Measurements from ENCODE around the gene ASB16.

Gene ASB16

DNA sequence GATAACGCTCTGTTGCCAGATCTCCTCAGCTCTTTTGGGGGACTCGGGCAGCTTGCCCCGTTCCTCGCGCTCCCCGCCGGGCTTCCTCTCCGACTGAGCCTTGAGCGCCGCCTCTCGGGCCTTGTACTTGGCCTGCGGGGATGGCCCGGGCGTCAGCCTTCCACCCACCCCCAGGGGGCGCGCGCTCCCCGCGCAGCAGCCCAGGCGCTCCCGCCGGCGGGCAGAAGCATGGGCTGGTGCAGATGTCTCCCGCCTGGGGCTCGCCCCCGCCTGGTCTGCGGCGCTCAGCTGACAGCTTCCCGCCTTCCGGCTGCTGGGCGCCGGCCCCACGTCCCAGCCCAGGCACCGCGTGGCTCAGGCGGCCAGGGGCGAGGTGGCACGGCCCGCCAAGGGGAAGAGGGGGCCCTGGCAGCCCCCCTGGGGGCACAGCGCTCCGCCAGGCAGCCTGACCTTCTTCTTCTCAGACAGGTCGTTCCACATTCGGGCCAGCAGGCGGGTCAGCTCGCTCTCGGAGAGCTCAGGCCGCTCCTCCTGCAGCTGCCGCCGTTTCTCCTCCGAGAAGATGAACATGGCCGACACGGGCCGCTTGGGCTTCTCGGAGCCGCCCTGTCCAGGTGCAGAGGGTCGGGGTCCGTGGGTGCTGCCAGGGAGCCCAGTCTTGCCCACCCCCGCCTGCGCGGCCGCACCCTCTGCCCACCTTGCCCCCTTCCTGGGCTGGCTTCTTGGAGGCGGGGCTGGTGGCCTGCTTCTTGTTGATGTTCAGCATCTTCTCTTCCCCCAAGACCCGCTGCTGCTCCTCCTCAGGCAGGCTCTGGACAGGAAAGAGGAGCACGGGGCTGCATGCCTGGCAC, 40.1 kb downstream of the ASB16 start:
- DNase-seq, result peak; percentile 86 to 88

DNA sequence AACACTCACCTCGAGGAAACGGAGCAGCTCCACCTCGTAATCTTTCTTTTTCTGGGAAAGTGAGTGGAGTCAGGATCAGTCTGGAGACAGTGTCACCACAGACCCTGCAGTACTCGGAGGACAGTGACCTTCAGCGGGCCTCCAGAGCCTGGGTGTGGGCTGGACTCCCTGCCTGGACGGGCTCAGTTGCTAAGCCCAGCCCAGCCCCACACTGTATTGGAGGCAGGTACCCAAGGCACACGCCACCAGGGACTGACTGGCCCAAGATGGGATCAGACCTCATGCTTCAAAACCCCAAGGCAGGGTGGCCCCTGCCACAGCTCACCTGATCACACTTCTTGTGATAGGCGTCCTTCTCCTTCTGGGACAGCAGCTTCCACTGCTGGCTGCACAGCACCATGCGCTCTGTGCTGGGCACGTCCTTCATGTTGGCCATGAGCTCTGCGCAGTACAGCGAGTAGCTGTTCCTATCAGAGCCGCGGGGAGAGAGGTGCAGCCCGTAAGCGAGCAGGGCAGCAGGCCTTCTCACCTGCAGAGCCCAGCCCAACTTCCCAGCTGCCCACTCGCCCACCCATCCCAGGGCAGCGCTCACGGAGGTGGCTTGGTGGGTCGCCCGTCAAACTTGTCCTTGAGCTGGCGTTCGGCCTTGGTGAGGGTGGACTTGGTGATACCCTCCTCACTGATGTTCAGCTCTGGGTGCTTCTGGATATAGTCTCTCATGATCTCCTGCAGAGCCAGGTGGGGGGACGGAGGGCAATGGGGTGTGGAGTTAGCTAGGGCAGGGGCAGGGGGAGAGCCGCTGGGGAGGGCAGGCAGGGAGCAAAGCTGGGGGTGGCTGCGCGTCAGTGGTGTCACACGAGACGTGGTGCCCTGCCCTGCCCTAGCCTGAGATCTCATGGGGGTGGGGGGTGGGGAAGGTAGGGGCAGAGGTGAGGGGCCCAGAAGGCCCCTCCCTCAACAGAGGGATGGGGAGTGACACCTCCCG, 41.1 kb downstream of the ASB16 start:
- DNase-seq, result no peak

DNA sequence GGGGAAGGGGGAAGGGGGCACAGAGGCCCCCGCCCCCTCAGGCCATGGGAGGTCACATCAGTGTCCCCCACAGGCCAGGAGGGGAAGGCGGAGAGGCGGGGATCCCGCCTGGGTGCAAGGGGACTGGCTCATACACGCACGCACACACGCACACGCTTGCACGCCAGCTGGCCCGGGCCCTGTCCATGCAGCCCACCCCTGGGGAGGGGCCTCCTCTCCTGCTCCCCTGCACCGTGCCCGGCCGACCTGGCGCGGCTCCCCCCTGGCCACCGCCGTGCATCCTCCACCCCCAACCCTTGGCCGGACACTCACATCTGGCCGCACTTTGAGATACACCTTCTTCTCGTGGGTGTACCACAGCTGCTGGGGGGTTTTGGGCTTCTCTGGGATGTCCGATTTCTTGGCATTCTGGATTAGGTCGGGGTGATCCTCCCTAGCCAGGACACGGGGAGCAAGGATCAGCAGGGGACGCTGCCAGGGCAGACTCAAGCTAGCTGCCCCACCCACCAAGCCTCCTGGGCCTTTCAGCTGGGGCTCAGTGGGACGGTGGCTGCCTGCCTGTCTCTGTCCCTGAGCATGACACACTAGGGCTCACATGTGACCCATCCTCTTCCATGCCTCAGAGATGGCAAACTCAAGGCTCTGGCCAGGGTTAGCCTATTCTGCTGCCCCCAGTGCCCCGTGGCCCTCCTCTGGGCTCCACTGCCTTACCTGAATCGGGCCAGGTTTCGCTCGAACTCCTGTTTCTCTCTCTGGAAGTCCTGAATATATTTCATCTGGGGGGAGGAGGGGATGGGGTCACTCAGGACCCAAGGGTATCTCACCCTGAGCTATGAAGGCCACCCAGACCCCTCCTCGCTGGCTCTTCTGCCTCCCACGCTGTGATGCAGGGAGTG, 42.3 kb downstream of the ASB16 start:
- no peak for DNase-seq

DNA sequence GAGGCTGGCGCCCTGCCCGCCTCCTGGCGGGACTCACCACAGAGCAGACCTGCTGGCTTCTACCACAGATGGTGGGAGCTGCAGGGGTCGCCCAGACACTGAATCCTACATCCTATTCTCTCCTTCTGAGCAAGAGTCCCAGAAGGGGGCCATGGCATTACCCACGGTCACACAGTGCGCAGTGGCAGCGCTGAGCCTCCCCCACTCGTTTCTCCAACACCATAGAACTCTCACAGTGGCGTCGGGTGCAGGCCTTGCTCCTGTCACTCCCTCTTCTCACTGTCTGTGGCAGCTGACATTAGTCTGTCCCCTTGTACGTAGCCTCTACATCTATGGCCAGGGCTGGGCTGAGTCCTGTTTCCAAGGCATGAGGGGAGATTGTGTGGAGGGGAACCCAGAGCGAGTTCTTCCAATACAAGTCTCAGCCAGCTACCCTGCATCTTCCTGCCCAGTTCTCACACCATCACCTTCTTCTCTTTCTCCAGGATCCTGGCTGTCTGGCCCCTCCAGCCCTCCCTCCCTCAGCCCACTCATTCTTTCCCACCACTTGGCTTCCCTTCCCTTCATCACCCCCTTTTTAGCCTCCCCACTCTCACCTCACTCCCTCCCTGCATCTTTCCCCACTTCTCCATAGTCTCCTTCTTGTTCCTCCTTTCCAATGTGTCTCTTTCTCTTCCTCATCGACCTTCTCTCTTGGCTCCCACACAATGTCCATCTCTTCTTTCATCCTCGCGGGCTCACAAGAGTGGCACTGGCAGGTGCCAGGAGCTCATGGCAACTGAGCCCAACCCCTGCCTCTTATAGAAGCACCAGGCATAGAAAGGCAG, 43.1 kb downstream of the ASB16 start:
- DNase-seq, result no peak

DNA sequence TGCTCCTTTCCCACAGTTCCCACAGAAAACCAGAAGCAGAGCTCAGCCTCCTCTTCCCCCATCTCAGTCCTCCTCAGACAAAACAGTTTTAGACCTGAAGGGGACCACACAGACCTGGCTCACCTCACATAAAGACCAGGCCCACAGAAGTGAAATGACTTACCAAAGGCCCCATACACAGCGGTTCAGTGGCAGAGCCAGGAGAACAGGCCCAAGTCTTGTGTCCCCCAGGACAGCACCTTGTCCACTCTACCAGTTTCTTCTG, 43.7 kb downstream of the ASB16 start:
- no peak for DNase-seq

DNA sequence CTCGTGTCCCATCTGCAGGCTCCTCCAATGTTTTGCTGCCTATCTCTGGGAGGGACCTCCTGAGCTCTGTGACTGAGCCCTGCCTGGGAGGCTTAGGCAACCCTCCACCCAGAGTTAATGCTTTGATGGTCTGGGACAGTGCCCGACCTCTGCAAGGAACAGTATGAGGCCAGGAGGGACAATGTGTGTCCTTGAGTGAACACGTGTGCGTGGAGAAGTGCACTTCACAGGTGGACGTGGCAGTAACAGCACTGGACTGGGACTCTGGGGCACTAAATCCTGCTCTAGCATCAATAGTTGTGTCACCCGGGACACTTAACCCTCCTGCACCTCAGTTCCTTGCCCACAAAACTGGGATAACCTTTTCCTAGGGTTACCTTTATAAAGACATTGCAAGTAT, 44.4 kb downstream of the ASB16 start:
- no peak for DNase-seq

DNA sequence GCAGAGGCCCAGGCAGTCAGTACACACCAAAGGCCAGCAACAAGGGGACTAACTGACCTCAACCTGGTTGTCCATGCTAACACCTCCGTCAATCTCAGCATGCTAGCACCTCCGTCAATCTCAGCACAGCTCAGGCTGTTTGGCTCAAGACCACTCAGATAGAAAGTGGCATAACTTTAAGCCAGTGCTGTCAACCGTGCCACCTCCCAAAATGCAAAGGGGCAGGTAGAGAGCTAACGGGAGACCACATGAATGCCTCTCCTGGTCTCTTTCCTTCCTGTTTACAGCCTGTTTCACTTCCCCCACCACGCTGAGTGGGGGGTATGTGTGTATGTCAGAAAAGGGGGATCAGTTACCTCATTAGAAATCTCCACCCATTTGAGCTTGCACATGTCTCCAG, 45.7 kb downstream of the ASB16 start:
- no peak for DNase-seq

DNA sequence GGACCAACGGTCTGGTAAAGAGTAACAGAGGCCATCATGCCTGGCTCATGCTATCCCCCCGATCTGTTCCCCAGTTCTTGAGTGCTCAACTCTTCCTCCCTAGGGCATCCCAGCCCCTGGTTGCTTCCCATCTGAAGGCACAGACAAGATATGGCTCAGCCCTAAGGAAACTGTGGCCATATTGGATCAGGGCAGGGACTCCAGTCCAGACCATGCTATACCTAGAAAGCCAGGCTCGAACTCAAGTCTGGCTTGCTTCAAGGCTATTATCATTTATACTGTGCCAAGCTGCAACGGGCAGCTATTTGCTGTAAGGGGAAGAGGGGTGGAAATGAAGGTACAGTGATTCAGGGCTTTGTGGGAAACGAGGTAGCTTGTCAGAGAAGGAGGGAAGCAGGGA, 46.2 kb downstream of the ASB16 start:
- DNase-seq, result no peak

DNA sequence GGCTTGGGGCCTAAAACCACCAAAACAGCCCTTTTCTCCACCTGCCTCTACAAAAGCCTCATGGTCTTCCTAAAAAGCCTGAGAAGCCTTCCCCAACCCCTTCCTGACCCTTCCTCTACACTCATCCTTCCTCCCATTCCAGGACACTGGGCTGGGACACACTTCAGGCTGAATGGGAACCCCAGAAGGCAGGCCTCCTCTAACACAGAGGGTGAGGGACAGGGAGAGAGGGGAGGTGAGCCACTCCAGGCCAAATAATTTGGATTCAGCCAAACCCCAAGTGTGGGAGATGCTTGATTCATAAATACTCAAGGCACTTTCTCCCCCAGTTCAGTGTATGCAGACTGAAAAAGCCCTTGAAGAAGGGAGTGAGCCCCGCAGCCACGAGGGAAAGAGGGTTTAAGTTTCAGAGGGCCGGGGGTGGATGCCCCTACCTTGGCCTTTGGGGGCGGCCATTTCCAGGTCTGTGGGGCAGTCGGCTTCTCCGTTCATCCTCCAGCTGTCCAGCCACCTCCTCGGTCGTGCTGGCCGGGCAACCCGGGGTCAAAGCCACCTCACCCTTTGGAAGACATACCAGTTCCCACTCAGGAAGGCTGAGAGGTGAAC, 47.3 kb downstream of the ASB16 start:
- no peak for DNase-seq

DNA sequence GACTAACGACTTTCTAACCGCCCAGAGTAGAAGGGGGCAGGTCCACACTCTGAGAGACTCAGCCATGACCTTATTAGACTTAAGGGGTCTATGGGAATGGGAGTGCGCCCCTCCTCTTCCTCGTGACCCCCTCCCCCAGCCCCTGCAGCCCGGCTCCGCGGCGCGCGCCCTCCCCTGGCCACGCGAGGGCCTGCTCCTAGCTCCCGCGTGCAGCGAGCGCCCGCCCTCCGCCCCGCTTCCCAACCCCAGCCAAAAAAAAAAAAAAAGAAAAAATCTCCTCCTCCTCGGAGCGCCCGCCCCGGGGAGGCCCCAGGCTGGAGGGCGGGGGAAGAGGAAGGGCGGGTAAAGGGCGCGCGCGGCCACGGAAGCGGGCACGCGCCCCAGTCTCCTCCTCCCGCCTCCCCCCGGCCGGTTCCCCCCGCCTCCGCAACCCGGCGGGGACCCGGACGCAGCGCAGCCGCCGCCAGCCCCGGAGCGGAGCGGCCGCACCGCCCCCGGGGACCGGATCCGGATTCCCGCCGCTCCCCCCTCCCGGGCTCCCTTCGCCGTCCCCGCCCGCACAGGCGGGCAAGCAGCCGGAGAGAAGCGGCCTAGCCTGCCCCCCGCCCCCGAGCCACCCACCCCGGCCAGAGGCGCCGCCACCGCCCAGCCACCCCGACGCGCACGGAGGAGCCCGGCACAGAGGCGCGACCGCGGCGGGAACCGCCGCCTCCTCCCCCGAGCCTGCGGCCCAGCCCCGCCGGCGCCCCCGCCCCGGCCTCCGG, 48.0 kb downstream of the ASB16 start:
- peak; percentile 88 for DNase-seq

DNA sequence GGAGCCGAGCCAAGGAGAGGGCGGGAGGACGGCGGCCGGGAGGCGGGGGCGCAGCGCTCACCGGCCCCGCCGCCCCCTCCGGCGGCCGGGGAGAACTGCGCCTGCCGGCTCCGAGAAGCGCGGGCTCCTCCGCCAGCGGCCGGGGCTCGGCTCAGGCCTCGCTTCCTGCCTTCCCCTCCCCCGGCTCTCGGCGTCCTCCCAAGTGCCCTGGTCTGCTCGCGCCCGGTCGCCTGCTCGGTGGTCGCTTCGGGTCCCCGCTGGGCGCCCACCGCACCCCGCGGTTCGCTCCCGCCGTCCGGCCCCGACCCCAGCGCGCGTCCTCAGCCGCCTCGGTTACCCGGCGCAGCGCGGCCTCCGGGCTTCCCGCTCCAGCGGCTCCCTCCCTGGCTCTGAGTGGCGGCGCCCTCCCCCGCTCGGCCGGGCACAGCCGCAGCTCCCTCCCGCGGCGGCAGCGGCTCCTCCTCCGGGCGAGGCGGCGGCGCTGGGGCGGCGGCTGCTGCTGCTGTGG, 48.7 kb downstream of the ASB16 start:
- DNase-seq, result peak; percentile 61 to 66

DNA sequence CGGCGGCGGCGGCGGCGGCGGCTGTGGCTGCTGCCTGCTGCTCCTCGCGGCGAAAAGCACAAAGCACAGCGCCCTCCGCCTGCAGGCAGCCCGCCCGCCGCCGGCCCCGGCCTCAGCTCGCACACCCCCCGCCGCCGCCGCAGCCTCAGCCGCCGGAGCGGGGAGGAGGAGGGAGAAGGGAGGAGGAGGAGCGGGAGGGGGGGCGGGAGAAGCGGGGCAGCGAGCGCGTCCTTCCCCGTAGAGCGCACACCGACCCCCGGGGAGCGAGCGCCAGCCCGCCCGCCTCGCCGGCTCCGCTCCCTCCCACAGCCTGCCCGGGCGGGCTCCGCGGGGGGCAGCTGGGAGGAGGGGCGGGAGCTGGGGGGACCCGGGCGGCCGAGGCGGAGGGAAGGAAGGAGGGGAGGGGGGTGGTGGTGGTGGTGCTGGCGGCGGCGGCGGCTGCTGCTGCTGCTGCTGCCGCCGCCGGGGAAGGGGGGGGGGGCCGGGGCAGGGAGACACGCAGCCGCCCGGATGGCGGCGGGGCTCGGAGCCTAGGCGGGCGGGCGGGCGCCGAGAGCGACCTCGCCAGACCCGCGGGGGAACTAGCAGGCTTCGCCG, 49.2 kb downstream of the ASB16 start, which contains the start of gene UBTF:
Gene UBTF, minus strand, starts transcription at position 60 of the 597 bp plus-strand sequence. CDS start 1,446 bp downstream, outside the sequence.
- peak; percentile 65 to 74 for DNase-seq

DNA sequence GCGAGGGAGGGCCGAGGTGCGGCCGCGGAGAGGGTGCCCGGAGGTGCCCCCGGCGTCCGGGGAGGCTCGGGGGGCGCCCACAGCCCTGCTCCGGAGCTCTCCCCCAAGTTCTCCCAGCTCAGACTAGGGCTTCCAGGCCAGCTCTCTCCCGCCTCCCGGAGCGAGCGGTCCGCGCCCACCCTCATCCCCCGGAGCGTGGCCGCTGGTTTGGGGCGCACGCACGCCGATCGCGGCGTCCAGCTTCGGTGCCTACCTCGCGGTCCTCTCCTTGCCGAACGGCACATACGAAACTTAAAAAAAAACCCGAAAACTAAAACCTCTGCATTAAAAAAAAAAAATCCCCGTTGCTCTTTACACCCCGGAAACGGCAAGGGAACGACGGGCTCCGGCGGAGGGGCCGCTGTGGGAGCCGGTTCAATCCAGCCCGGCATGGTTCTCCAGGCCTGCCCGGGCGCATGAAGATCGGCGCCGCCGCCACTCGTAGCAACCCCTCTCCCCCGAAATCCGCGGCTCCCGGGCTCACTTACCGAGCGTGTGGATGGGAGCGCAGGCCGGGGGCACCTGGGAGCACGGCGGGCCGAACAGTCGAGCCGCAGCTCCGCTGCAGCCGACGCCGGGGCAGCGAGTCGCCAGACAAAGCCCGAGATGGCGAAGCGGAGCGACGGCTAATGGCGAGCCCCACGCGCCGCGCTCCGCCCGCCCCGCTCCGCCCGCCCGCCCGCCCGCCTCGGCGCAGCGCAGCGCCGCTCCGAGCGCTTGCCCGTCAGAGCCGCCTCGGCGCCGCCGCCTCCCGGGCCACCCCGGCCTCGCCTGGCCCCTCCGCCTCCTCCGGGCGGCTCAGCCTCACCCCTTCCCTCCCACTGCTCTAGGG, 49.9 kb downstream of the ASB16 start:
- peak; percentile 54 to 58 for DNase-seq

DNA sequence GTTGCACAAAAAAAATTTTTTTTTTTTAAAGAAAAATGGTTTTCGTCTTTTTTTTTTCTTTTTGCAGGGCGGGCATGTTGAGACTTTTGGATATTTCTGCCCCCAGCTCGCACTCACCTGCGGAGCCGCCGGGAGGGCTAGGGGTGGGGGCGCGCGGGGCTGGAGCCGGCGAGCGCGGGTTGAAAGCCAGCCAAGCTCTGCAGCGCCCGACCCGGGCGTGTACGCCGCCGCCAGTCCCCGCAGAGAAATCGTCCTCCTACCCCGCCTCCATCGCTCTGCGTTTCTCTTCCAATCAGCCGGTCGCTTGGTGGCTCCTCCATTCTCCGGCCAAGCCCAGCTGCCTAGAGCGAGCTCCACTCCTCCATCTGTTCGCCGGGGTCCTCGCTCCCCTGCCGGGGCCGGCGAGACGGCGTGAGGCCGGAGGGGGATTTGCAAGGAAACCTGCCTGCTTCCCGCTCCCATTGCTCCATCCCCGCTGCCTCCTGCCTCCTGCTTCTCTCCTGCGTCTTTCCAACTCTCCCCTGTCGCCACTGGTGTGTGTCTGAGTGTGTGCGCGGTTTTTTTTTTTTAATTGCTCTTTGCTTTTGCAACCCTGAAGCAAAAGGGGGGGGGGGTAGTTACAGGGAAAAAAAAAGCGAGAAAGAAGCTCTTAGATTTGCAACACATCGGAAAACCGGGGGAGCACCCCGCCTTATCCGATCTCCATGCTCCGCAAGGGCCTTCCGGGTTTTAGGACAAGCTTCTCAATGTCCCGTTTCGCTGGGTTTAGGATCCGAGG, 50.8 kb downstream of the ASB16 start:
- peak; percentile 49 to 55 for DNase-seq

DNA sequence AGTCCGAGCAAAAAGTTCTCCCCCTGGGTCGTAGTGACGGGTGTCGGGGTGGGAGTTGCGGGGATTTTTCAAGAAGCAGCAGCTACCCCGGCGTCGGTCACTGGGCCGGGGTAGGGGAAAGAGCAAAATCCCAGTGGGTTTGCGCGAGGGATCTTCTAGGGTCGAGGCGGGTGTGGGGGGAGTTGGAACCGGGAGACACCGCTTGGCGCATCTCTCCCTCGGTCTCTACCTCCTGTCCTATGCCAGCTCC, 51.3 kb downstream of the ASB16 start:
- no peak for DNase-seq

DNA sequence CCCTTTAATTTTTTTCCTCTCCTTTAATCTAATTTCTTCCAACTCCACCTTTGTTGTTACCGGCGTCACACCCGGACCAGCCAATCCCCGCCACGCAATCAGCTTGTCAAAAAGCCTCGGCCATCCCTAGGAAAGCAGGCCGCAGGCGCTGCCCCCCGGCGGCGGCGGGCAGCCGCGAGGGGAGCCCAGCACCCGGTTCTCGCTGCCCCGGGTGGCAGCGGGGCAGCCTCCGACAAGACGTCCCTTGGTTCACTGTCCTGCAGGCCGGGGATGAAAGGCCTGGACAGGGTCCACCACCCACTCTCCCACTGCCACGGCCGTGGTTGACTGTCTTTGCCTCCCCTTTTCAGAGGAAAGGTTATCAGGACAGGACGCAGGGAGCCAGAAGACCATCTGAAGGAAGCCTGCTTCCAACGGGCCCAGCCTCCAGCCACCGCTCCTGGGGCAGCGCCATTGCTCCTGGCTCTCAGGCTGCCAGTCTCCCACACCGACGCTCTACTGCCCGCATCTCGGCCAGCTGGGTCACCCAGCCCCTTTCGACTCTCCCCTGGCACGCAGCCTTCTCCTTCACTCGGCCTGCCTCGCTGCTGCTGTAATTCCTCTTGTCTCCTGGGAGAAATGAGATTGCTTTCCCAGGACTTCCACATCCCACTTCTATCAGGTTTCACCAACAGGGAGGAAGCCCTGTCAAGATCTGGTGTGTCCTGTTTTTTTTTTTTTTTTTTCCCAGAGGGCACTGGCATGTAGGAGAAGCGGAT, 51.8 kb downstream of the ASB16 start:
- peak; percentile 30 to 43 for DNase-seq

DNA sequence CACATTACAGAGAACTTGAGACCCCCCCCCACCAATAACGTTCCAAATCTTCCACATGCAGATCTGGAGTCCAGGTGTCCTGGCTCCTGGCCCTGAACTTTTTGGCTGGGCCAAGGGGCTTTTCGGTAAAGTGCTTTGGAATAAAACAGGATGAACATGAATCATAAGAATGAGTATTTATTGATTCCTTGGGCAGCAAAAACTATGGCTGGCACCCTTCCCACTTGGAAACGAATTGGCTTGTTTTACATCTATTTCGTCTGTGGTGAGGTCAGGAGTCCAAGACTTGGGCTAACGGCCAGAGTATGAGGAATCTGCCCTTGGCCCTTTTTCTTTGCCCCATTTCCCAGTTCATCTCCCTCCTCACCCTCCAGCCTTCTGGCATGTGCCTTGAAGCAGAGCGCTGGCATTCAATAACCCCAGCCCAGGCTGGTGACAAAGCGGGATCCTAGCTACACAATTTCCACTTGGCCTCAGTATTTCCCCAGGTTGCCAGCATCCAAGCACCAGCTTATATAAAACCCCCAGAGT, 53.1 kb downstream of the ASB16 start:
- no peak for DNase-seq
